ENCODE measurements around the gene BRD9.
"Not testable (repeated sequence)": the region's sequence is repeated elsewhere in the genome, so short reads cannot be mapped to it uniquely, and the experiment has no call there.

BRD9 gene

GRCh38 chr5:843371-843770 is 49.2 kb downstream of the BRD9 start:
- not testable (repeated sequence) for DNase-seq

DNA sequence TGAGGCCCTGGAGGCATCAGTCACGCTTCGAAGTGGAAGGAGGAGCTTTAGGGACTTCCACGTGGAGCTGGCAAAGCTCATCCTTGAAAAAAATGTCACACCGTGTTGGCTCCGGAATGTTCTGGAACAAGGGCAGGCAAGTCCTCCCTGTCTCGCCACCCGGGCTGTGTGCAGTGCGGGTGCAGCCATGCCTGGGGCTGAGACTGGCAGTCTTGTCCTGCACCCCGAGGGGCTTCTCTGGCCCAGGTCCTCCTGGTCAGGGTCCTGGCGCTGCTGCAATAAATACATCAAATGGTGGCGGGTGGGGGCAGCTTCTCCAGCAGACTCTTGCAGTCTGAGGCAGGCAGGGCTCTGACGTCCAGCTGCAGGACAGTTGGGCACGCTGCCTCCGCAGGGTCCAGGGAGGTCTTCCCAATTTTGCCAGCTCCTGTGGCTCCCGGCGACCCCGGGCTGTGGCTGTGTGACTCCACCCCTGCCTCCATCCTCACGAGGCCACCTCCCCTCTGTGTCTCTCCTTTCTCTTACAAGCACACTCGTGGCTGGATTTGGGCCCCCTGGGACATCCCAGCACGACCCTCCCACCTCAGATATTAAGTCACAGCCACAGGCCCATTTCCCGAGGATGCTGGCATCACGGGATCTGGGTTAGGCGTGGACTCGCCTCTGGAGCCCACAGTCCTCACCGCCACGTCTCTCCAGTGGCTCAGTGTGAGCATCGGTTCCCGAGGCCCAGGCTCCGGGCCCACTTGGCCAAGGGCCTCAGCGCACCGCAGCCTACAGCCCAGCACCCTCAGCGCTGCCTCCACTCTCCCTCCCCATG is 50.0 kb downstream of the BRD9 start:
- DNase-seq, result not testable (repeated sequence)

- not testable (repeated sequence) for DNase-seq
Measured at GRCh38 chr5:841531-842401, 50.8 kb downstream of the BRD9 start.

DNA sequence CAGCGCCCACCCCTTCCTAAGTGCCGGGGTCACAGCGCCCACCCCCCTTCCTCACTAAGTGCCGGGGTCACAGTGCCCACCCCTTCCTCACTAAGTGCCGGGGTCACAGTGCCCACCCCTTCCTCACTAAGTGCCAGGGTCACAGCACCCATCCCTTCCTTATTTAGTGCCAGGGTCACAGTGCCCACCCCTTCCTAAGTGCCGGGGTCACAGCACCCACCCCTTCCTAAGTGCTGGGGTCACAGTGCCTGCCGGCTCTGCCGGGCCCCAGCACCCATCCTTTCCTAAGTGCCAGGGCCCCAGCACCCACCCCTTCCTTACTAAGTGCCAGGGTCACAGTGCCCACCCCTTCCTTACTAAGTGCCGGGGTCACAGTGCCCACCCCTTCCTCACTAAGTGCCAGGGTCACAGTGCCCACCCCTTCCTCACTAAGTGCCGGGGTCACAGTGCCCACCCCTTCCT is 51.6 kb downstream of the BRD9 start:
- not testable (repeated sequence) for DNase-seq

DNA sequence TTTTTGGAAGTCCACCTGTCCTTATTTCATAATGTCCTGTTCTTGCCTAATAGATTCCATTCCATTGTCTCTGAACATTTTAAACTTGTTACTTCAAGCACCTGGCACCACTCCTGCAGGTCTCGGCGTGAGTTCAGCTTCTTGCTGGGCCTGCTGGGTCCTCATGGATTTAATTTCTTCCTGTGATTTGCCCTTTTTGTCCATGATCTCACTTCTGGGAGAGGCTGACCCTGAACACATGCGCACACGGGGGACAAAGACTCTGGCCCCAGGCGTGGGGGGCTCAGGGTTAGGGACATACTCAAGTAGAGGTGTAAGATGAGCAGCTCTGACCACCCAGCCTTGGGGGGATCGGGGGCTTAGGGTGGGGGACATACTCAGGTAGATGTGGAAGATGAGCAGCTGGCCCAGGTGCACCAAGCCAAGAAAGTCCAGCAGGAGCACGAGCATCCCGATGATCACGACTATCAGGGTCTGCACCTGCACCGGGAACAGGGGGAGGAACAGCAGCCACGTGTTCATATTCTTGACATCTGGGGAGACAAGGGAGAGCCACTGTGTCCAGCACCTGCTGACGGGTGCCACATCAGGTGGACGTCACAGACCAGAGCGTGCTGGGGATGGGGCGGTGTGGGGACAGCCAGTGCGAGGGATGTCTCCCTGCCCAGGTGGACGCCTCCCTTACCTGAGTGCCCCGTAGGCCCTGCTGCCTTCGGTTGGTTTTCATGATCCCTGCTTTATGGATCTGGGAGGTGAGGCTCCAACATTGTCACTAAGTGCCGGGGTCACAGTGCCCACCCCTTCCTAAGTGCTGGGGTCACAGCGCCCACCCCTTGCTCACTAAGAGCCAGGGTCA is 52.3 kb downstream of the BRD9 start:
- DNase-seq, result not testable (repeated sequence)

DNA sequence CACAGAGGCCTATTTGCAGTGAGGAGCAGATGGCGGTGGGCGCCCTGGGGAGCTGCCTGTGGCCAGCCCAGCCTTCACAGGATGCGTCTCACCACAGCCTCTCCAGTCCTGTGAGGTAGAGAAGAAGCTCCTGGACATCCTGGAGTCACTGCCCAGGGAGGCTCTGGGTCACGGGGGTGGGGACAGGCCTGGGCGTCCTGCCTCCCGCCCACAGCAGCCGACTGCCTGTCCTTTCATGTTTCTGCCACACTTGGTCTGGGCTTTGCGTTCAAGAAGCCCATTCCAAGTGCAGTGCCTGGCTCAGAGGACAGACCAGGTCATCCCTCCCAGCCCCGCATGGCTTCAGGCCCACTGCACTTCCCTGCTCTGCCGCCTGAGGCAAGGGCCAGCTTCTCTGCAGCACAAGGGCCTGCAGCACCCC is 54.2 kb downstream of the BRD9 start:
- not testable (repeated sequence) for DNase-seq

DNA sequence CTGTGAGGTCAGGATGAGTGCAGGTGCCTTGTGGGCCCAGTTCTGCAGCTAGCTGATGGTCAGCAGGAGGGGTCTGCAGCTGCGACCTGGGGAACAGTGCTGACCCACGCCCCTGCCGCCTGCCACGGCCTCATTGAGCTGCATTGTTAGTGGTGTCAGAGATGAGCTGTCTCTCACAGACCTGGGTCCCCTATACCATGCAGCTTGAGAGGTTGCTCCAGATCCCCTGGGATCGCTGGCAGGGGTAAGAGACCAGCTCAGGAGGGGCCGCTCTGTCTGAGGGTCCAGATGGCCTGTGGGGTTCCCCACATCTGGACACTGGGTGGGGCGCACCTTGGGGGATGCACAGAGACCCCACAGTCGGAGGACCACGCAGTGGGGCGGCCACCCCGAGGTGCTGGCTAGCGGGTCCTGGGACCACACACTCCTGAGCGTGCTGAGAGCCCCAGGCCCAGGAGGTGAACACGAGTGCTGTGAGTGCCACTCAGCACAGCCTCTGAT is 54.9 kb downstream of the BRD9 start:
- DNase-seq, result not testable (repeated sequence)

DNA sequence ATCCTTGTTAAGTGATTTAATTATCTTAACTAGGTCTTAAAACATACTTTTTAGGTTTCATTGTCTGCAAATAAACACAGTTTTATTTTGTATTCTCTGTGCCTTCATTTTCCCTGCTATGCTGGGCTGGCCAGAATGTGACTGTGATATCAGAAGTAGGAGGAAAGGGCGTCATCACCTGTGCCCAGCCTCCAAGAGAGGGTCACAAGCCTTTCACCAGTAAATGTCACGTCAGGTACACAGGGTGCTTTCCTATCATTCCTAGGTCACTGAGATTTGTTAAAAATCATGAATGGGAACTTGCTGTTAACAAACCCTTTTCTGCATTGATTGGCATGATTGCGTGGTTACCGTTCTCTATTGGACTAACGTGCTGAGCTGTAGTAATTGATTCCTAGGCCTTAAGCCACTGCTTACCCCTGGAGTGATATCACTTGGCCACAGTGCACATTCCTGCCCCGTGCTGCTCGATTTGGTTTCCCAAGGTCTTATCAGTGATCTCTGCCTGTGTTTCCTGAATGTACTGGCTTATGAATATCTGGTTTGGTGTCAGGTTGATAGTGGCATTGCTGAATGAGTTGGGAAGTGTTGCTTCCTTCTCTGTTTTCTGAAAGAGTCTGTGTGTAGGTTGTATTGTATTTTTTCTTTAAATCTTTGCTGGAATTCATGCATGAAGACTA is 56.5 kb downstream of the BRD9 start:
- not testable (repeated sequence) for DNase-seq

DNA sequence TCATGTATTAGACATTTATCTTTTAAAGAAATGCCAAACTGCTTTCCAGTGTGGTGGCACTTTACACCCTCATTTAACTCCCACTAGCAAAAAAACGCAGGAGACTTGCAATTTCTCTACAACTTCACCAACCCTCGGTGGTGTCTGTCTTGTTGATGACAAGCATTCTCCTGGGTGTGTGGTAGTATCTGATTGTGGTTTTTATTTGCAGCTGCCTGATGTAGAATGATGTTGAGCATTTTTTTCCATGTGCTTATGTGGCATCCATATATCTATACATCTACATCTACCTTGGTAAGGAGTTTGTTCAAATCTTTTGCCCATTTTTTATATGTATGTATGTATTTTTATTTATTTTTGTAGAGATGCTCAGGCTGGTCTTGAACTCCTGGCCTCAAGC is 58.6 kb downstream of the BRD9 start:
- not testable (repeated sequence) for DNase-seq

- not testable (repeated sequence) for DNase-seq
Measured at GRCh38 chr5:828194-828593, 64.4 kb downstream of the BRD9 start.

DNA sequence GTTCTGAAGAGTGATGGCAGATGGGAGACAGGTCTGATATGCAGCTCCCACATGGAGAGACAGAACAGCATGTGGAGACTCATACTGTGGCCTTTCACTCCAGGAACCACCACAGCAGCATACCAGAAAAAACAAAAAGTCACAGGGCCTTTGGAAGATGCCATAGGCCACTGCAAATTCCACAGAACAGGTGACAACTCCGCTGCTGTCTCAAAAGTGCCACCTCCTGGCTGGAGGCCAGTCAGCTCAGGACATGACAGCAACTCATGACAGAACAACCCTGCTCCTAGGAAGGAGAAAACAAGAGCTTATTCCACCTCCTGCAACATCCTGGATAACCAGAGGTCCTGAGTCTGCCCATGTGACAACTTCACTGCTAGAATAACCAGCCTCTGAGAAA is 67.1 kb downstream of the BRD9 start:
- not testable (repeated sequence) for DNase-seq

GRCh38 chr5:821504-821903 is 71.1 kb downstream of the BRD9 start:
- DNase-seq, result no peak

- DNase-seq, result no peak
Measured at GRCh38 chr5:820245-820644, 72.4 kb downstream of the BRD9 start.

DNA sequence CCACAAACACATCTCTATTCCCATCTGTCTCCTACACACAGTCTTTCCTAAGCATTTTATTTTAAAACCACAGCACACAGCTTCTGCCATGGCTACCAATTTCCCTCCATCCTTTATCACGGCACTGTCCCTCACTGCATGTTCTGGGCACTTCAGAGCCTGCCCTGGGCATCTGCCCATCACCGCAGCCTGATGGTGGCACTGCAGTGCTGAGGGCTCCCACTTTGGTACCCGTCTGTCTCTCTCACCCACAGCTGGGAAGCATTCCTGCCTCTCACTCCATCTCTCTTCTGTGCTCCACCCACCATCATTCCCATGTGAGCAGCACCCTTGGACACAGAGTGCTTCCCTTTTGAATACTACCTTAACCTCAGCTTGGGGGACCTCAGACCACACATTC is 73.5 kb downstream of the BRD9 start:
- DNase-seq, result no peak

- no peak for DNase-seq
Measured at GRCh38 chr5:816176-816575, 76.4 kb downstream of the BRD9 start.

GRCh38 chr5:815449-815848 is 77.2 kb downstream of the BRD9 start:
- DNase-seq, result no peak

All from Kasumi-1 (cell line).